ENCODE results near the gene GABBR2. TPM values are rescaled to one million over a fixed set of nuclear protein-coding genes. Genes with fewer than 3 reads are reported as not detected.

Gene GABBR2
- total and polyA plus RNA-seq, 9 of the 15 experiments (the other 6 are each of a cell fraction or from before 2014, with no cell fraction given), result 0.15 to 1.9 (median 0.32) TPM

- H2AFZ ChIP-seq (ENCODE audit: low read depth, low read length), result no peak overlapping the region
- POLR2A ChIA-PET, result no interaction called here
- no peak overlapping the region for H3K4me2 ChIP-seq (ENCODE audit: insufficient read depth, low read length)
- no peaks in the 10 kb centered on the region for H3K9me1 ChIP-seq (ENCODE audit: control insufficient read depth, insufficient read depth, low read length)
- no peaks in the 10 kb centered on the region for H4K20me1 ChIP-seq (replicated peaks; ENCODE audit: control insufficient read depth, insufficient read depth, low read length)
- no peaks in the 10 kb centered on the region for H3K27me3 ChIP-seq (ENCODE audit: control insufficient read depth in 2 of 2, insufficient read depth in 2 of 2, low read length in 2 of 2)
- peaks cover 37 to 68% of the 10 kb centered on the region in 2 experiments for H3K4me1 ChIP-seq (replicated peaks in 1 of 2; ENCODE audit: control insufficient read depth in 2 of 2, insufficient read depth in 2 of 2, low read length in 2 of 2)
- in situ Hi-C loops (cut with MboI), result loop anchor here (5.0 to 25.0 kb wide), 3 partner anchors 225 to 462 kb away; no protein-coding TSS in a partner anchor
- H3K79me2 ChIP-seq (ENCODE audit: control insufficient read depth, insufficient read depth, low read length), result no peaks in the 10 kb centered on the region
- H3K9me3 ChIP-seq (replicated peaks; ENCODE audit: control insufficient read depth, insufficient read depth, low read depth, low read length), result no peaks in the 10 kb centered on the region
- H3K9ac ChIP-seq (ENCODE audit: insufficient read depth in 1 of 2, low read depth in 2 of 2, low read length in 2 of 2), result no peak overlapping the region
- ATAC-seq (no peak), FAIRE-seq (no peak), DNase-seq (ENCODE audit: extremely low read depth in 1 of 4, low spot score in 3 of 4) (no peak)
- WGBS (ENCODE audit: insufficient coverage, low coverage, missing lambda C conversion rate), result 87% methylated on average over 3 of the region's 3 CpGs
- no peak overlapping the region for H3K4me3 ChIP-seq
- intact Hi-C loops (cut with micrococcal nuclease), result loop anchor here (10.0 kb wide), 3 partner anchors 102 to 262 kb away; no protein-coding TSS in a partner anchor
- BruUV-seq (replicated peaks), result no TSS peak
- no peak for TF ChIP-seq THRAP3 (IDR thresholded peaks at IDR 0.05; ENCODE audit: borderline replicate concordance)
- TF ChIP-seq HNRNPUL1 (IDR thresholded peaks at IDR 0.05; ENCODE audit: low read length), result no peak
- TF ChIP-seq MITF (IDR thresholded peaks at IDR 0.05), result no peak
- TF ChIP-seq SIX5 (IDR thresholded peaks at IDR 0.05; ENCODE audit: borderline replicate concordance in 1 of 2, insufficient read depth in 1 of 2, low read depth in 1 of 2, low read length in 2 of 2), result no peak
- TF ChIP-seq ELF4 (CRISPR knock-in tag; IDR thresholded peaks at IDR 0.05), result no peak
- no peak for TF ChIP-seq U2AF2 (optimal IDR thresholded peaks at IDR 0.05; ENCODE audit: low read depth, low read length)
- TF ChIP-seq ZNF41 (CRISPR knock-in tag; conservative IDR thresholded peaks at IDR 0.05), result no peak
- no peak for TF ChIP-seq ZBTB26 (CRISPR knock-in tag; IDR thresholded peaks at IDR 0.05)
- no peak for TF ChIP-seq BRF2 (IDR thresholded peaks at IDR 0.05; ENCODE audit: borderline replicate concordance, insufficient read depth, insufficient read length)
- TF ChIP-seq ZNF431 (CRISPR knock-in tag; IDR thresholded peaks at IDR 0.05), result no peak
- TF ChIP-seq CBX5 (IDR thresholded peaks at IDR 0.05; ENCODE audit: borderline replicate concordance, low read depth), result no peak
- no peak for TF ChIP-seq JUND (IDR thresholded peaks at IDR 0.05; ENCODE audit: borderline replicate concordance, low read depth, low read length)
- no peak for TF ChIP-seq JUND (tag; IDR thresholded peaks at IDR 0.05; ENCODE audit: borderline replicate concordance, low read depth, low read length)
- CTCF ChIA-PET (ENCODE audit: low intra/inter-chr PET ratio), result no interaction called here
- H3K27ac ChIP-seq (ENCODE audit: extremely low read depth, low read depth, low read length), result no peak overlapping the region
- H3K36me3 ChIP-seq (ENCODE audit: control insufficient read depth, insufficient read depth, low read length), result no peaks in the 10 kb centered on the region
Observed at GRCh38 chr9:98312365-98312764, 396.4 kb downstream of the GABBR2 start.

Data from K562 (cell line).